ENCODE measurements around the gene RNU5D-1.
"Not testable (repeated sequence)": the region's sequence is repeated elsewhere in the genome, so short reads cannot be mapped to it uniquely, and the experiment has no call there.

RNU5D-1 gene

DNA sequence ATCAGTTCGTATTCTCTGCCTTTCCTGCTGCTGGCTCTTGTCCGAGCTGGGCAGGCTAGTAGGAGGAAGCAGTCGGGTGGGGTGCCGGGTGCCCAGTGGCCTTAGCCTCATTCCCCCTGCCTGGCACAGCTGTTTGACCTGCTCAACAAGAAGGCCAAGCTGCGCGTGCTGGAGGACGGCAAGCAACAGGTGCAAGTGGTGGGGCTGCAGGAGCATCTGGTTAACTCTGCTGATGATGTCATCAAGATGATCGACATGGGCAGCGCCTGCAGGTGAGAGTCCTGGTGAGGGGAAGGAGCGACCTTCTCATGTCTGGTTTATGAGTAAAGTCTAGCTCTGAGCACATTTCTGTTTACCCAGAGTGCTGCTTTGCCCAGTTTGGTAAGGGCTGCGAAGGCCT, 28.1 kb upstream of the RNU5D-1 start:
- H3K4me3 ChIP-seq (ENCODE audit: low read length) = no peak overlapping the region
- H3K9me3 ChIP-seq (ENCODE audit: control insufficient read depth, low read length) = no peaks in the 10 kb centered on the region
- no peaks in the 10 kb centered on the region for H3K4me1 ChIP-seq (ENCODE audit: control insufficient read depth, insufficient read depth, low read length)
- H3K9ac ChIP-seq (ENCODE audit: low read length) = no peak overlapping the region
- H3K36me3 ChIP-seq (ENCODE audit: control insufficient read depth, insufficient read depth, low read length) = no peaks in the 10 kb centered on the region
- H3K27me3 ChIP-seq (ENCODE audit: control insufficient read depth, insufficient read depth, low read length) = no peaks in the 10 kb centered on the region

DNA sequence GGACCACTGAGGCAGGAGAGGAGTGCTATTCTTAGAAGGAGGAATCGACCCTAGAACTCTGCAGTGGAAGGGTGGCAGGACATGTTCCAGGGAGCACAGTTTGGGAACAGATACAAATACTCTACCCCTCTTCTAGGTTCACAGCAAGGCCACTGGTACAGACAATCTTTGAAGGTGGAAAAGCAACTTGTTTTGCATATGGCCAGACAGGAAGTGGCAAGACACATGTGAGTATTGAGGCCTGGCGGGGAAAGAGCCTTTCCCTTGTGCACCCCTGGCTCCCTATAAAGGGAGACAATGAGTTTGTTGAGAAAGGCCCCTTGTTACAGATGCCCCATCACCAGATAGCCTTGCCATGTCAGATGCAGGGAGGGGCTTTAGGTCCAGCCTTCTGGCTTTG, 26.4 kb upstream of the RNU5D-1 start:
- Histone ChIP-seq H3K9me3 (ENCODE audit: control insufficient read depth, low read length) (no peaks in the 10 kb centered on the region), H3K4me3 (ENCODE audit: low read length) (no peak overlapping the region), H3K4me1 (ENCODE audit: control insufficient read depth, insufficient read depth, low read length) (no peaks in the 10 kb centered on the region), H3K9ac (ENCODE audit: low read length) (no peak overlapping the region), H3K27me3 (ENCODE audit: control insufficient read depth, insufficient read depth, low read length) (no peaks in the 10 kb centered on the region), H3K36me3 (ENCODE audit: control insufficient read depth, insufficient read depth, low read length) (no peaks in the 10 kb centered on the region)

DNA sequence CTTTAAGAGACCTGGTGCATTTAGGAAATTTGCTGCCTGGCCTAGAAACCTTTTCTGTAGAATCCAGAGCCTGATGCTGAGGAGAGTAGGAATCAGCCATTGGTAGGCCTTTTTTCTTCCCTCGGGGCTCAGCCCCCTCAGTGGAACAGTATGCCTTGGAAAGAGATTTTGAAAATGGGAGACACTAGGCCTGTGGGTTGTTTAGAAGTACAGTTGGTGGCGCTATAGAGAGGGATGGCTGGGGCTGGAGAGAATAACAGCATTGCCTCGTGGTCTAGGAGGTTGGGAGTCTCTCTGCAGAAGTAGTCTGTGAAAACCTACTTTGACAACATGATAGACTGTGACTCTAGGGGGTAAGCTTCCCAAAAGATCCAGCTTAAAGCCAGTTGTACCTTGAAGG, 16.9 kb upstream of the RNU5D-1 start:
- Histone ChIP-seq H3K9ac (ENCODE audit: low read length) (no peak overlapping the region), H3K4me1 (ENCODE audit: control insufficient read depth, insufficient read depth, low read length) (no peaks in the 10 kb centered on the region), H3K36me3 (ENCODE audit: control insufficient read depth, insufficient read depth, low read length) (no peaks in the 10 kb centered on the region), H3K4me3 (ENCODE audit: low read length) (no peak overlapping the region), H3K27me3 (ENCODE audit: control insufficient read depth, insufficient read depth, low read length) (no peaks in the 10 kb centered on the region), H3K9me3 (ENCODE audit: control insufficient read depth, low read length) (no peaks in the 10 kb centered on the region)

DNA sequence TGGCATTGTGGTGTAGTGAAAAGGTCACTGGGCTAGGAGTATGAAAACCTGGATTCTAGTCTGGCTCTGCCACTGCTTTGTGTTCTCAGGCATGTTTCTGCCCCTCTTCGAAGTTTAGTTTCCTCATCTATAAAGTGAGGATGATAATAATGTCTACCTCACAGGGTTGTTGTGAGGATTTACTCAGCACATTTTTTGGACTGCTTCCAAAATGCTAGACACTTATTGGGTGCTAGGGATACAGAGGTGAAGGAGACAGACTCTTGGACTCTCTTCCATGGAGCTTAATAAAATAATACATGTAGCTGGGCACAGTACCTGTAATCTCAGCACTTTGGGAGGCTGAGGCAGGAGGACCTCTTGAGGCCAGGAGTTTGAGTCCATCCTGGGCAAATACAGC, 12.2 kb upstream of the RNU5D-1 start:
- H3K9ac ChIP-seq (ENCODE audit: low read length) = no peak overlapping the region
- H3K4me1 ChIP-seq (ENCODE audit: control insufficient read depth, insufficient read depth, low read length) = peaks cover 9% of the 10 kb centered on the region
- no peak overlapping the region for H3K4me3 ChIP-seq (ENCODE audit: low read length)
- no peaks in the 10 kb centered on the region for H3K9me3 ChIP-seq (ENCODE audit: control insufficient read depth, low read length)
- H3K27me3 ChIP-seq (ENCODE audit: control insufficient read depth, insufficient read depth, low read length) = no peaks in the 10 kb centered on the region
- H3K36me3 ChIP-seq (ENCODE audit: control insufficient read depth, insufficient read depth, low read length) = no peaks in the 10 kb centered on the region

DNA sequence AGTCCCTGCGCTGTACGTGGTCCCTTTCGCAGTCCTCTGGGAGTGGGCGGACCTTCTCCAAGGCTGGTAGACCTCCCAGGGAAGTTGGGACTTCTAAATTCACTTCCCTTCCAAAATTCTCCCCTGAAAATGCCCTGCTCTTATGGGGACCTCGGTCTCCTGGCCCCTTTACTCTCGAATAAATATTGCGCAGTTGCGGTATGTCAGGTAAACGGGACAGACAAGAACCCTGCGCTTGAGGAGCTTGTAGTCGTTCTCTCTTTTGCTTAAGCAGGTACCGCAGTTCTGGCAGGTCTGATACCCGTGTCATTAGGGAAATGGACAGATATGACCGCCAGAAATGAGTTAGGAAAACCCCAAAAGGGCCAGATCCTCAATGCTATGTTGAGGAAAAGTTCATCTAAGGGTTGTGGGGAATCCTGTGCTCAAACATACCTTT, 9.2 kb upstream of the RNU5D-1 start:
- H3K36me3 ChIP-seq (ENCODE audit: control insufficient read depth, insufficient read depth, low read length) = no peaks in the 10 kb centered on the region
- H3K27me3 ChIP-seq (ENCODE audit: control insufficient read depth, insufficient read depth, low read length) = no peaks in the 10 kb centered on the region
- peaks cover 9% of the 10 kb centered on the region for H3K4me1 ChIP-seq (ENCODE audit: control insufficient read depth, insufficient read depth, low read length)
- H3K9ac ChIP-seq (ENCODE audit: low read length) = peak overlapping the region; percentile 71
- peak overlapping the region; percentile 40 for H3K4me3 ChIP-seq (ENCODE audit: low read length)
- H3K9me3 ChIP-seq (ENCODE audit: control insufficient read depth, low read length) = no peaks in the 10 kb centered on the region

DNA sequence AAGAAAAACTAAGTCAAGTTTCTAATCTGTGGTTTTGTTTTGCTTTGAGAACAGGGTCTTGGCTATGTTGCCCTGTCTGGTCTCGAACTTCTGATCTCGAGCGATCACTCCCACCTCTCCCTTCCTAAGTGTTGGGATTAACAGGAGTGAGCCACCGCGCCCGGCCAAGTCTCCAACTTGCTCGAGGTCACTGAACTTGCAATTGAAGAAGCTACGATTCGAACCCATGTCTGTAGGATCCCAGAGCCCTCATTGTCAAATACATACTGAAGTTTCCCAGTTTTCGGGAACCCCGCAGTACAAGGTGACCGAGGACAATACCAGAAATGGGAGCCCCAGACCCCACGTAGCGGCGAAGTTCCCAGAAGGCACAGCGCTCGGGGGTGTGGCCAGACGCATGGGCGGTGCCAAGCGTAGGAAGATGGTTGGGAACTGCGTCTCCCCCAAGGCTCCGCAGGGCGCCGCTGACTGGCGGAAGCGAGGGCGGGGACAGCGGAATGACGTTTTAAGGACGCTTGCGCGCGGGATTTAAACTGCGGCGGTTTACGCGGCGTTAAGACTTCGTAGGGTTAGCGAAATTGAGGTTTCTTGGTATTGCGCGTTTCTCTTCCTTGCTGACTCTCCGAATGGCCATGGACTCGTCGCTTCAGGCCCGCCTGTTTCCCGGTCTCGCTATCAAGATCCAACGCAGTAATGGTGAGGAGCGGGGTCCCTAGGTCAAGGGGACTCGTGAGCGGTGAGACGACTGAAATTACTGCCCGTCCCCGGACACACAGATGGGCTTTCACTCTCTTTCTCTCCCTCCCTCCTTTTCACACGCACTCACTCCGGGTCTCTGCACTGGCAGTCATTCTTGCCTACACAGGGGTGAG, 8.6 kb upstream of the RNU5D-1 start, which contains the start of gene KIF2C:
KIF2C (plus strand) TSS at position 531 of the 872 bp plus-strand sequence; CDS start at position 627, 96 bp downstream.
- H3K36me3 ChIP-seq (ENCODE audit: control insufficient read depth, insufficient read depth, low read length) = no peaks in the 10 kb centered on the region
- H3K9ac ChIP-seq (ENCODE audit: low read length) = peak within 1 kb of the TSS; percentile 71
- no peaks in the 10 kb centered on the region for H3K27me3 ChIP-seq (ENCODE audit: control insufficient read depth, insufficient read depth, low read length)
- peak within 1 kb of the TSS; percentile 40 for H3K4me3 ChIP-seq (ENCODE audit: low read length)
- H3K4me1 ChIP-seq (ENCODE audit: control insufficient read depth, insufficient read depth, low read length) = peaks cover 9% of the 10 kb centered on the region
- H3K9me3 ChIP-seq (ENCODE audit: control insufficient read depth, low read length) = no peaks in the 10 kb centered on the region

DNA sequence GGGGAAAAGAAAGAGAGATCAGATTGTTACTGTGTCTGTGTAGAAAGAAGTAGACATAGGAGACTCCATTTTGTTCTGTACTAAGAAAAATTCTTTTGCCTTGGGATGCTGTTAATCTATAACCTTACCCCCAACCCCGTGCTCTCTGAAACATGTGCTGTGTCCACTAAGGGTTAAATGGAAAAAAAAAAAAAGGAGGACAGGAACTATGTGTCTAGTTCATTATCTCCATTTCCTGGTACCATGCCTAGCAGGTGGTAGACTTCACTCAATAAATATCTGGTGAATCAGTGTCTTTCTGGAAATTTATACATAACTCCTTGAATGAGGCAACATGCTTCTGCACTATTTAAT, 8.0 kb upstream of the RNU5D-1 start:
- H3K36me3 ChIP-seq (ENCODE audit: control insufficient read depth, insufficient read depth, low read length); H3K4me1 ChIP-seq (ENCODE audit: control insufficient read depth, insufficient read depth, low read length); H3K9me3 ChIP-seq (ENCODE audit: control insufficient read depth, low read length); H3K27me3 ChIP-seq (ENCODE audit: control insufficient read depth, insufficient read depth, low read length): not testable (repeated sequence)
- peak overlapping the region; percentile 40 for H3K4me3 ChIP-seq (ENCODE audit: low read length)
- H3K9ac ChIP-seq (ENCODE audit: low read length) = peak overlapping the region; percentile 71

DNA sequence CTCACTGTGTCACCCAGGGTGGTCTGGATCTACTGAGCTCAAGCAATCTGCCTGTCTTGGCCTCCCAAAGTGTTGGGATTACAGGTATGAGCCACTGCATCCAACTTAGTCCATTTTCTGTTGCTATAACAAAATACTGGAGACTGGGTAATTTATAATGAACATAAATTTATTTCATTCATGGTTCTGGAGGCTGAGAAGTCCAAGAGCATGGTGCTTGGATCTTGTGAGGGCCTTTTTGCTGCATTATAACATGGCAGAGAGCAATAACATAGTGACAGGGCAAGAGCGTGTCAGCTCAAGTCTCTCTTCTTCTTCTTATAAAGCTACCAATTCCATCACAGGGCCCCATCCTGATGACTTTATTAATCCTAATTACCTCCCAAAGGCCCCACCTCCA, 5.0 kb upstream of the RNU5D-1 start:
- H3K9ac ChIP-seq (ENCODE audit: low read length) = no peak overlapping the region

DNA sequence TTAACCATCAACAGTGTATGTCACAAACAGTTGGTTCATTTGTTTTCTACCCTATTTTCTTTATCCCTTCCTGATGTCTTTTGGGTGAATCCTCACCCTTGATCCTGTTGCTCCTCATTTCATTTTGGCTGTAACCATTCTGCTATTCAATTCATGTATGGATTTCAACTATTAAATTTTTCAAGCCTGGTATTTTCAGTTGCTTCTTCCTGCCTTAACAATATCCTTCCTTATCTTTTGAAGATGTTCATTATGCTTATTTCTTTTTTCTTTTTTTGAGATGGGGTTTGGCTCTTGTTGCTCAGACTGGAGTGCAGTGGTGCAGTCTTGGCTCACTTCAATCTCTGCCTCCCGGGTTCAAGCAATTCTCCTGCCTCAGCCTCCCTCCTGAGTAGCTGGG, 2.8 kb upstream of the RNU5D-1 start:
- H3K9ac ChIP-seq (ENCODE audit: low read length) = no peak overlapping the region
- H3K9me3 ChIP-seq (ENCODE audit: control insufficient read depth, low read length) = no peaks in the 10 kb centered on the region
- peaks cover 5% of the 10 kb centered on the region for H3K4me1 ChIP-seq (ENCODE audit: control insufficient read depth, insufficient read depth, low read length)
- H3K36me3 ChIP-seq (ENCODE audit: control insufficient read depth, insufficient read depth, low read length) = no peaks in the 10 kb centered on the region
- H3K4me3 ChIP-seq (ENCODE audit: low read length) = no peak overlapping the region
- no peaks in the 10 kb centered on the region for H3K27me3 ChIP-seq (ENCODE audit: control insufficient read depth, insufficient read depth, low read length)

More for the DNA sequence above, 5.0 kb upstream of the RNU5D-1 start:
- no peaks in the 10 kb centered on the region for H3K27me3 ChIP-seq (ENCODE audit: control insufficient read depth, insufficient read depth, low read length)
- H3K4me3 ChIP-seq (ENCODE audit: low read length) = no peak overlapping the region
- H3K4me1 ChIP-seq (ENCODE audit: control insufficient read depth, insufficient read depth, low read length) = peaks cover 9% of the 10 kb centered on the region
- no peaks in the 10 kb centered on the region for H3K36me3 ChIP-seq (ENCODE audit: control insufficient read depth, insufficient read depth, low read length)
- H3K9me3 ChIP-seq (ENCODE audit: control insufficient read depth, low read length) = no peaks in the 10 kb centered on the region

DNA sequence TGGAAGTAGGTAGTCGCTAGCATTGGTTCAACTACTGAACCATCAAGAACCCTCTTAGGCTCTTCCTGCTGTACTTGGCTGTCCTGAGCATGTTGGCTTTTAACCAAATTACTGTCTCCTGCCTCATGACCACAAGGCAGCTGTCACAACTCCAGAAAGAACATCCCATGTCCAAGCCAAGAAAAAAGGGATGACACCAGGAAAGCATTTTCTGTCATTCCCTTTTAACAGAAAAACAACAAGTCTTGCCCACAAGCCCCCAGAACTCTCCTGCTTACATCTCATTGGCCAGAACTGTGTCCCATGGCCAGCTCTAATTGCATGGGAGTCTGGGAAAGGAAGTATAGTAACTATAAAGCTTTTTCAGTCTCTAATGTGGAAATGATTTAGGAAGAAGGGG, 2.4 kb upstream of the RNU5D-1 start:
- Histone ChIP-seq H3K9me3 (ENCODE audit: control insufficient read depth, low read length) (no peaks in the 10 kb centered on the region), H3K4me1 (ENCODE audit: control insufficient read depth, insufficient read depth, low read length) (peaks cover 5% of the 10 kb centered on the region), H3K27me3 (ENCODE audit: control insufficient read depth, insufficient read depth, low read length) (no peaks in the 10 kb centered on the region), H3K9ac (ENCODE audit: low read length) (no peak overlapping the region), H3K4me3 (ENCODE audit: low read length) (no peak overlapping the region), H3K36me3 (ENCODE audit: control insufficient read depth, insufficient read depth, low read length) (no peaks in the 10 kb centered on the region)

DNA sequence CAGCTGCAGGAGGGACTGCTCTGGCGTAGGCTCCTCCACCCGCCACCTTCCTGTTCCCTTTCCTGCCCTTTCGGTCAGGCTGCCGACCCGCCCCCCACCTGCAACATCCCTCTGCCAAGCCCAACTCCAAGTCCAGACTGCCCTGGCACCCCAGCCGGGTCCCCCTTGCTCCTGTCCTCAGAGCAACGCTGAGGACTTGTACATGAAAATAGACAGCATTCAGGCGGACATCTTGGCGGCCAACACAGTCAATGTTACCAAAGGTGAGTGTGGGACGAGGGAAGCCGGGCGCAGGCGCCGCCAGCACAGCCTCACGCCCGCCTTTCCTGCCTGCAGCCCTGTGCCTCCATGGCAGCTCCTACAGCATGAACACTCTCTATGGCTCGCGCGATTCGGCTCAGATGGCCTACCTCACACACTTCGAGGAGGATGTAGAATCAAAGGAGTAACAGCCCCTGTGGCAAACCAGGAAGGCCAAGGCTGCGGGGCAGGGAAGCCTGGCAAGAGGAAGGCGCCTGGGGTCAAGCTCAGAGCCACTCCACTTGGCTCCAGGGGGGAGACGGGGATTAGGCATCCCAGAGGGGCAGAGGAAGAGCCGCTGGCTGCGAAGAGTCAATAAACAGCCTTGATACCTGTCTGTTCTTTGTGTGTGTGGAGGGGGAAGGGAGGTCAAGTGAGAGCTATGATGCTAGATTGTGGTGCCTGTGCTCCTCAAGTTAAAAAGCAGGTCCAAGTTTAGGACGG, 5.8 kb downstream of the RNU5D-1 start:
- no peaks in the 10 kb centered on the region for H3K4me1 ChIP-seq (ENCODE audit: control insufficient read depth, insufficient read depth, low read length)
- H3K9me3 ChIP-seq (ENCODE audit: control insufficient read depth, low read length) = no peaks in the 10 kb centered on the region
- H3K9ac ChIP-seq (ENCODE audit: low read length) = no peak overlapping the region
- no peaks in the 10 kb centered on the region for H3K27me3 ChIP-seq (ENCODE audit: control insufficient read depth, insufficient read depth, low read length)
- no peaks in the 10 kb centered on the region for H3K36me3 ChIP-seq (ENCODE audit: control insufficient read depth, insufficient read depth, low read length)
- H3K4me3 ChIP-seq (ENCODE audit: low read length) = no peak overlapping the region

DNA sequence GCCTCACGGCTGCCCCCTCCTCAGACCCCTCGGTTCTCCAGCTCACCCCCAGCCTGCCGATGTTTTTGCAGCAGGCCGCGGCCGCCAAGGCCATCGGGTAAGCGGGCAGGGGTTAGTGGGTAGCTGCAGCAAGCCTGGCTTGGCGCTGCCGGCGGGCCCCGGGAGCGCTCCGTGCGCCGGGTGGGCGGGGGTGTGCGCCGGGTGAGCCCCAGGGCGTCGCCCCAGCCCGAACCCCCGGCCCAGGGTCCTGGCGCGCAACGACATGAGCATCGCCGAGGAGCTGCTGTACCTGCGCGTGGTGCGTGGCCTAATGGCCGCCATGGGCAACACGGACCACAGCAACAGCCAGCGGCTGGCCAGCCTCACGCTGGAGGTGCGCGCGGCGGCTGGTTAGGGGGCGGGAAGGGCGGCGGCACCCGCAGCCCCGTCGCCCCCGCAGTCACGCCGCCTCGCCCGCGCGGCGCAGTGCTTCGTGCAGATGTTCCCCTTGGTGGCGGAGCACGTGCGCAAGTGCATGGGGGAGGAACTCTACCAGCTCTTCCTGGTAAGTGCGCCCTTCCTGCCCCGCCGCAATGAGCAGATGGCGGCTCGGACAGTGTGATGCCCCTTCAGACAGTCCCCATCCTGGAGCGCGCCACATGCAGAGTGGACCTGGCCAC, 6.5 kb downstream of the RNU5D-1 start:
- H3K9me3 ChIP-seq (ENCODE audit: control insufficient read depth, low read length) = no peaks in the 10 kb centered on the region
- H3K4me1 ChIP-seq (ENCODE audit: control insufficient read depth, insufficient read depth, low read length) = no peaks in the 10 kb centered on the region
- H3K27me3 ChIP-seq (ENCODE audit: control insufficient read depth, insufficient read depth, low read length) = no peaks in the 10 kb centered on the region
- H3K4me3 ChIP-seq (ENCODE audit: low read length) = no peak overlapping the region
- no peak overlapping the region for H3K9ac ChIP-seq (ENCODE audit: low read length)
- no peaks in the 10 kb centered on the region for H3K36me3 ChIP-seq (ENCODE audit: control insufficient read depth, insufficient read depth, low read length)
